SHP77 treated with DMSO at 0.1 percent for 48 hours (cell line): ENCODE data around the gene EXOSC9.

Experiments used
- DNase-seq: peaks from one replicate; lab custom pipeline; 2025; lab: John Stamatoyannopoulos, UW

EXOSC9 gene

GRCh38 chr4:121823505-121824170 lies 22.5 kb downstream of the EXOSC9 start, which contains the start of gene CCNA2:
Gene CCNA2, minus strand, starts transcription at chr4:121823883. Its CDS starts 255 bp downstream, at chr4:121823628.
- peak; percentile 85 for DNase-seq

GRCh38 chr4:121824171-121824527 lies 23.0 kb downstream of the EXOSC9 start:
- DNase-seq = no peak

GRCh38 chr4:121824950-121825349 lies 23.8 kb downstream of the EXOSC9 start:
- DNase-seq = no peak

GRCh38 chr4:121827853-121828252 lies 26.7 kb downstream of the EXOSC9 start:
- DNase-seq = no peak

- DNase-seq = no peak
Measured at GRCh38 chr4:121829511-121829910, 28.4 kb downstream of the EXOSC9 start.

- DNase-seq = no peak
Measured at GRCh38 chr4:121838136-121838535, 37.0 kb downstream of the EXOSC9 start.

GRCh38 chr4:121842862-121843261 lies 41.7 kb downstream of the EXOSC9 start:
- no peak for DNase-seq

GRCh38 chr4:121846662-121847061 lies 45.5 kb downstream of the EXOSC9 start:
- no peak for DNase-seq

GRCh38 chr4:121851354-121851753 lies 50.2 kb downstream of the EXOSC9 start:
- DNase-seq = no peak

- no peak for DNase-seq
Measured at GRCh38 chr4:121860121-121860520, 59.0 kb downstream of the EXOSC9 start.

GRCh38 chr4:121861426-121861825 lies 60.3 kb downstream of the EXOSC9 start:
- DNase-seq = no peak

GRCh38 chr4:121863799-121864198 lies 62.7 kb downstream of the EXOSC9 start:
- DNase-seq = no peak
